Measurements from ENCODE around the gene CCR7.
"Not testable (repeated sequence)": the region's sequence is repeated elsewhere in the genome, so short reads cannot be mapped to it uniquely, and the experiment has no call there.

CCR7 gene

GRCh38 chr17:40547079-40547784 is 18.0 kb downstream of the CCR7 start:
- H3K4me3 ChIP-seq (ENCODE audit: low read depth, low read length) = no peak overlapping the region
- no peak for TF ChIP-seq CTCF (IDR thresholded peaks at IDR 0.05; ENCODE audit: borderline replicate concordance, insufficient read depth, low read depth, low read length)

GRCh38 chr17:40546497-40546896 is 18.8 kb downstream of the CCR7 start:
- H3K4me3 ChIP-seq (ENCODE audit: low read depth, low read length) = not testable (repeated sequence)

DNA sequence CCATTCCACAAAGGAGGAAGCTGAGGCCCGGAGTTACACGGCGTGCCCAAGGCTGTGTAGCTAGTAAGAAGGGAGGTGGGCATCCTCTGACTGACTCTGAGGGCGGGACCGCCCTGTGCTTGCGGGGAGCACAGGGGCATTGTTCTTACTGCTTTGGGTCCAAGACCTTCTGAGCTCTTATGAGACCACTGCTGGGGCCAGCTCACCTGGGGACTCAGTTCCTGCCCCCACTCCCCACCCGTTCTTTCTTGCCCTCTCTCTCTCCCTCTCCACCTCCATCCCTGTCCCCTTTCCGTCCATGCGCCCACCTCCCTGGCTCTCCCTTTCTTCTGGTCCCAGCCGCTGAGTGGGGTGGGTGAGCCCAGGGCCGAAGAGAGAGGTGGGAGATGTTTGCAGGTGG is 19.6 kb downstream of the CCR7 start:
- no peak for TF ChIP-seq CTCF (IDR thresholded peaks at IDR 0.05; ENCODE audit: borderline replicate concordance, insufficient read depth, low read depth, low read length)
- no peak overlapping the region for H3K4me3 ChIP-seq (ENCODE audit: low read depth, low read length)

- TF ChIP-seq CTCF (IDR thresholded peaks at IDR 0.05; ENCODE audit: borderline replicate concordance, insufficient read depth, low read depth, low read length) = no peak
- no peak overlapping the region for H3K4me3 ChIP-seq (ENCODE audit: low read depth, low read length)
Measured at GRCh38 chr17:40542558-40543411, 22.5 kb downstream of the CCR7 start.

GRCh38 chr17:40541873-40542557 is 23.3 kb downstream of the CCR7 start:
- TF ChIP-seq CTCF (IDR thresholded peaks at IDR 0.05; ENCODE audit: borderline replicate concordance, insufficient read depth, low read depth, low read length) = no peak
- H3K4me3 ChIP-seq (ENCODE audit: low read depth, low read length) = no peak overlapping the region

GRCh38 chr17:40541060-40541872 is 24.0 kb downstream of the CCR7 start:
- H3K4me3 ChIP-seq (ENCODE audit: low read depth, low read length) = no peak overlapping the region
- TF ChIP-seq CTCF (IDR thresholded peaks at IDR 0.05; ENCODE audit: borderline replicate concordance, insufficient read depth, low read depth, low read length) = no peak

DNA sequence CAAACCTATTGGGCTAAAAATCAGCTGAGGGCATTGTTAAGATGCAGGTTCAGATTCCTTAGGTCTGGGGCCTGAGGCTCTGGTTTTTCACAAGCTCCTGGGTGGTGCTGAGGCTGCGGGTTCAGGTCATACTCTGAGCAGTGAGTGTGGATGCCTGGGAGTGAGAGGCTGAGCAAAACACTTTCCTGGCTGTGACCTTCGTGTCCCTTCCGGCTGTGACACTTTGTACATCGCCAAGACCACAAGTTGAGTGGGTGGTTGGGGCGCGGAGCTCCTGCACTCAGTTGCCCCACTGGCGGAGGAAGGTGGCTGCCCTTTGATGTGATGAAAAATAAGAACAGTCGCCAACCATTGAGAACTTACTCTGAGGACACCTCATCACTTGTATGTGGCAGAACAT is 24.8 kb downstream of the CCR7 start:
- H3K4me3 ChIP-seq (ENCODE audit: low read depth, low read length) = no peak overlapping the region
- no peak for TF ChIP-seq CTCF (IDR thresholded peaks at IDR 0.05; ENCODE audit: borderline replicate concordance, insufficient read depth, low read depth, low read length)
